Progenitor cell of endocrine pancreas (in vitro differentiated cells): ENCODE measurements around the gene TECTB. TPM values are rescaled to one million over a fixed set of nuclear protein-coding genes. Genes with fewer than 3 reads are reported as not detected.

Source experiments
- DNase-seq: peaks from one replicate; pipeline ENCODE4 v3.0.0; 2021; ENCODE audit warnings: low spot score; ENCODE audit not compliant: unreplicated experiment
- H3K27ac Mint-ChIP-seq: 2 replicates; pipeline ENCODE4 v1.8.0; 2021; ENCODE audit warnings: mild to moderate bottlenecking, moderate library complexity, mixed read lengths
- H3K27me3 Mint-ChIP-seq: 2 replicates; pipeline ENCODE4 v1.8.0; 2021; ENCODE audit warnings: mixed read lengths
- H3K36me3 Mint-ChIP-seq: 2 replicates; pipeline ENCODE4 v1.8.0; 2022; ENCODE audit warnings: mixed read lengths; ENCODE audit not compliant: insufficient read depth
- H3K4me1 Mint-ChIP-seq: 2 replicates; pipeline ENCODE4 v1.8.0; 2021; ENCODE audit warnings: low read depth, mixed read lengths
- H3K4me3 Mint-ChIP-seq: 2 replicates; pipeline ENCODE4 v1.8.0; 2021; ENCODE audit warnings: low read depth, mild to moderate bottlenecking, moderate library complexity, mixed read lengths
- H3K9me3 Mint-ChIP-seq: 2 replicates; pipeline ENCODE4 v1.8.0; 2021; ENCODE audit warnings: low read depth, mixed read lengths
- long read RNA-seq: library from polyadenylated mRNA; unstranded; transcript quantifications from one replicate; pipeline ENCODE4 v2.0.0, GENCODE V29; 2020
- total RNA-seq: library from RNA; stranded (reverse); gene quantifications from 2 replicates; pipeline ENCODE4 v1.2.1, GENCODE V29; 2021
- TF ChIP-seq, protein P1 (sequence below): fragments of 200-600 bp; sonication (generic); IDR thresholded peaks from one replicate; pipeline ENCODE4 v1.5.0; 2021; ENCODE audit warnings: antibody characterized with exemption, mild to moderate bottlenecking; ENCODE audit not compliant: unreplicated experiment

The TECTB gene
- total RNA-seq: not detected in 2 replicates
- long read RNA-seq: 0 reads

DNA sequence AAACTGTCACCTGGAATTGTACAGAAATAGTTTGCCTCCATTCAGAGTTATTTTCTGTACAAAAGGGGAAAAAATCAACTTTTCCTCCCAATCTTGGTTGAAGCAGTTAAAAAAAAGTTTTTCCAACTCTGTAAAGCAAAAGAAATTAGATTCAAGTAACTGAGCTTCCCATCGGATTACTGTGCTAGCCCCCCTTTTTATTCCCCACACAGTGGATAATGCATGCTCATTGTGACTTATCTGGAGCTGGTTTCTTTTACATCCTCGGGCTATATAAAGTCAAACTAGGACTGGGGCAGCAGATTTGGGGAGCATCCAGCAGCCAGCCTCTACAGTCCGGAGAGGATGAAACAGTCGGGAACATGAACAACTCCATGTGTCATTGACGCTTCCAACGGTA lies at the start of gene TECTB:
Gene TECTB (plus strand): TSS at position 301 of the 400 bp plus-strand sequence. CDS start 335 bp downstream, outside the sequence.
- H3K27ac Mint-ChIP-seq: no peak within 1 kb of the TSS

DNA sequence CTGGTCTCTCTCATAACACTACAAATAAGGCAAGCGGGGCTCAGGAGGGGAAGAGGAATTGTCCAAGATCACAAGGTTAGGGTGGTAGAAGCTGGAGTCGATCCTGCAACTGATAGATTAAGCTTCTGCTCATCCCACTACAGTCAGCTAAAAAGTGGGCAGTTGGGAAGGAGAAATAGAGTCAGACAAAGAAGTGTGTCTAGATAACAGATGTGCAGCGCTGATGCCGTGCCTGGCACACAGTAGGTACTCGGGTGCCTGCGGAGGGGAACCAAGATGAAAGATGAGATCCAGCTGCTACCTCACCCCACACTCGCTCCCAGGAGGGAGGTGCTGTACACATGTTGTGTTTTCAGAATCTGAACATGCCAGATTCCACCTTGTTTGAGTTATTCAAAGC lies 48.1 kb upstream of the TECTB start:
- Mint-ChIP-seq H3K36me3 (no peaks in the 10 kb centered on the region), H3K4me1 (peaks cover 11% of the 10 kb centered on the region), H3K4me3 (no peak overlapping the region), H3K27ac (no peak overlapping the region), H3K27me3 (peaks cover 4% of the 10 kb centered on the region), H3K9me3 (peaks cover 9% of the 10 kb centered on the region)
- no peak for DNase-seq
- TF ChIP-seq, protein P1, sequence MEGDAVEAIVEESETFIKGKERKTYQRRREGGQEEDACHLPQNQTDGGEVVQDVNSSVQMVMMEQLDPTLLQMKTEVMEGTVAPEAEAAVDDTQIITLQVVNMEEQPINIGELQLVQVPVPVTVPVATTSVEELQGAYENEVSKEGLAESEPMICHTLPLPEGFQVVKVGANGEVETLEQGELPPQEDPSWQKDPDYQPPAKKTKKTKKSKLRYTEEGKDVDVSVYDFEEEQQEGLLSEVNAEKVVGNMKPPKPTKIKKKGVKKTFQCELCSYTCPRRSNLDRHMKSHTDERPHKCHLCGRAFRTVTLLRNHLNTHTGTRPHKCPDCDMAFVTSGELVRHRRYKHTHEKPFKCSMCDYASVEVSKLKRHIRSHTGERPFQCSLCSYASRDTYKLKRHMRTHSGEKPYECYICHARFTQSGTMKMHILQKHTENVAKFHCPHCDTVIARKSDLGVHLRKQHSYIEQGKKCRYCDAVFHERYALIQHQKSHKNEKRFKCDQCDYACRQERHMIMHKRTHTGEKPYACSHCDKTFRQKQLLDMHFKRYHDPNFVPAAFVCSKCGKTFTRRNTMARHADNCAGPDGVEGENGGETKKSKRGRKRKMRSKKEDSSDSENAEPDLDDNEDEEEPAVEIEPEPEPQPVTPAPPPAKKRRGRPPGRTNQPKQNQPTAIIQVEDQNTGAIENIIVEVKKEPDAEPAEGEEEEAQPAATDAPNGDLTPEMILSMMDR: no peak

More for the DNA sequence above, at the start of gene TECTB:
- H3K27me3 Mint-ChIP-seq: peaks cover 9% of the 10 kb centered on the region
- no peaks in the 10 kb centered on the region for H3K9me3 Mint-ChIP-seq
- H3K4me3 Mint-ChIP-seq: no peak within 1 kb of the TSS
- no peaks in the 10 kb centered on the region for H3K36me3 Mint-ChIP-seq
- TF ChIP-seq, protein P1: no peak
- peaks cover 27% of the 10 kb centered on the region for H3K4me1 Mint-ChIP-seq
- no peak for DNase-seq

DNA sequence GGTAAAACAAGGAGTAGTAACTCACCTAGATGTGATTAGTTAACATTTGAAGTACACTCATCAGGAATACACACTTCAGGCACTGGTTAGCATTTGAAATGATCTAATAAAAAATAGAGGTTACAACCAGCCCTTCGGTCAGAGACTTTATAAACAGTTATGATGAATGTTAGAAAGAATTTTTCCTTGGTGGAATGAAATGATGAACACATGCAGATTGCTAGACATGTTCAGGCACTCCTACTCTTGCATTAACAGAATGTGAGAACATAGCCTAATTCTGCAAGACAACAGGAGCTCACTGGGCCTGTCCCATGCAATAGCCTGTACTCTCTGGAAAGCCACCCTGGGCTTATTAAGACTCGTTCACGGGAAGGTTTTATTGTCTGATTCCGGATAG lies 47.3 kb upstream of the TECTB start:
- no peak overlapping the region for H3K27ac Mint-ChIP-seq
- DNase-seq: no peak
- H3K9me3 Mint-ChIP-seq: peaks cover 9% of the 10 kb centered on the region
- no peaks in the 10 kb centered on the region for H3K36me3 Mint-ChIP-seq
- H3K4me3 Mint-ChIP-seq: no peak overlapping the region
- TF ChIP-seq, protein P1: no peak
- peaks cover 5% of the 10 kb centered on the region for H3K27me3 Mint-ChIP-seq
- H3K4me1 Mint-ChIP-seq: peaks cover 11% of the 10 kb centered on the region

DNA sequence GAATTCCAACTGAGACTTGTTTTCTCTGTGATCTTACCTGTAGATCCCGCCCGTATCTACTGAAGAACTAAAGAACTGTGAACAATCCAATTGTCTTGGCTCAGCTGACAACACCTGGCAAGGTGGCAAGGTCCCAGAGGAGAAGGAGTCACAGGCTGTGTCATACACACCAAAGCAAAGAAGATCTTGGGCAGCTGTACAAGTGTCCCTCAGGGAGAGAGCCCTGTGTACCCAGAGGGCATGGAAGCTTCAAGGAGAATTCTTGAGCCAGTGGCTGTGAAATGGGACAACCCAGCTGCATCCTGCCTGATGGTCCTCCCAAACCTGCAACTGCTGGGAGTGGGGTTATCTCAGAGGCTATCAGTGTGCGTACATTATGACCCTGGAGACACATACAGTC lies 46.7 kb upstream of the TECTB start:
- no peaks in the 10 kb centered on the region for H3K36me3 Mint-ChIP-seq

DNA sequence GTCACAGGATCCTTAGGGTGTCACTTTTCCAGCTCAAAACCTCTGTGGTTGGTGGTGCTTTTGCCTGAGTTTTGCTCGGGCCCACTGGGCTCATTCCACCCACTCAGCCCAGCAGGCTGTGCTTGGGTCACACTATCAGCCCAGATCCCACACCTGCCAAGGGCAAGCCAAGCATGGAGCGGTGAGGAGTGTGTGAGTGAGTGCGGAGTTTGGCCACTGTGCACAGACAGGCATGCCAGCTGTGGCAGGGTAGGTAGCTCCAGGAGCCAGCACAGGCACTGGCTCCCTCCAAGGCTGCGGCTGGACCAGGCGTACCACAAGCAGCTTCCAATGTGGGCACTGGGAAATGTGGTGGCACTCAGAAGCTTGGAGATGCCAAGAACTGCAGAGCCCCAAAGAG lies 43.9 kb upstream of the TECTB start:
- no peak overlapping the region for H3K4me3 Mint-ChIP-seq
- H3K27me3 Mint-ChIP-seq: peaks cover 4% of the 10 kb centered on the region
- DNase-seq: no peak
- TF ChIP-seq, protein P1: no peak
- no peaks in the 10 kb centered on the region for H3K36me3 Mint-ChIP-seq
- no peak overlapping the region for H3K27ac Mint-ChIP-seq
- peaks cover 9% of the 10 kb centered on the region for H3K9me3 Mint-ChIP-seq
- no peaks in the 10 kb centered on the region for H3K4me1 Mint-ChIP-seq

More for the DNA sequence above, 46.7 kb upstream of the TECTB start:
- Mint-ChIP-seq H3K27ac (no peak overlapping the region), H3K4me1 (peaks cover 8% of the 10 kb centered on the region), H3K9me3 (peaks cover 9% of the 10 kb centered on the region), H3K27me3 (peaks cover 8% of the 10 kb centered on the region), H3K4me3 (no peak overlapping the region)
- no peak for DNase-seq
- TF ChIP-seq, protein P1: no peak
